Lung (tissue), 12 donors: ENCODE data around the gene HYI. TPM values are rescaled to one million over a fixed set of nuclear protein-coding genes. Genes with fewer than 3 reads are reported as not detected.

Experiments used
- ATAC-seq: fragments of 200-7000 bp; cut with Tn5 transposase; one replicate; pipeline ENCODE4 v1.9.1; 2020; ENCODE audit warnings: moderate number of reproducible peaks; ENCODE audit not compliant: insufficient read depth, low FRiP score
- DNase-seq, 3 donors: peaks; one replicate each; pipeline ENCODE4 v3.0.0-alpha.2; 2013 to 2017
- H3K27ac ChIP-seq, 2 donors: one replicate each; pipeline ENCODE4 v1.5.1; 2013; ENCODE audit warnings: mild to moderate bottlenecking in 2 of 2, moderate library complexity in 2 of 2, control low read depth in 1 of 2, inconsistent platforms in 1 of 2, low read depth in 1 of 2, low read length in 1 of 2
- H3K27me3 ChIP-seq, 3 donors: one replicate each; pipeline ENCODE4 v1.5.1; 2013; ENCODE audit warnings: low read length in 2 of 3; ENCODE audit not compliant: control insufficient read depth in 3 of 3, insufficient read depth in 3 of 3
- H3K36me3 ChIP-seq, 4 donors: one replicate each; pipeline ENCODE4 v1.5.1; 2013; ENCODE audit warnings: low read length in 4 of 4, mild to moderate bottlenecking in 1 of 4, moderate library complexity in 1 of 4; ENCODE audit not compliant: control insufficient read depth in 4 of 4, insufficient read depth in 4 of 4
- H3K4me1 ChIP-seq, 5 donors: one replicate each; pipeline ENCODE4 v1.5.1; 2013; ENCODE audit warnings: low read length in 5 of 5, mild to moderate bottlenecking in 2 of 5, moderate library complexity in 1 of 5; ENCODE audit not compliant: control insufficient read depth in 5 of 5, insufficient read depth in 5 of 5
- H3K4me3 ChIP-seq: one replicate; pipeline ENCODE4 v1.5.1; 2013; ENCODE audit warnings: mild to moderate bottlenecking, control low read depth, moderate library complexity
- H3K9ac ChIP-seq, 2 donors: one replicate each; pipeline ENCODE4 v1.5.1; 2013; ENCODE audit warnings: low read length in 2 of 2, control low read depth in 1 of 2; ENCODE audit not compliant: insufficient read depth in 1 of 2
- H3K9me3 ChIP-seq, 4 donors: one replicate each; pipeline ENCODE4 v1.5.1; 2013; ENCODE audit warnings: low read length in 3 of 4, mild to moderate bottlenecking in 1 of 4, moderate library complexity in 1 of 4; ENCODE audit not compliant: control insufficient read depth in 4 of 4, insufficient read depth in 3 of 4
- WGBS, 2 donors: extraction: QIAGEN DNeasy Blood & Tissue Kit; methylation state at CpG; one replicate each; pipeline ENCODE4 v1.1.7; 2013; 5-methylcytosine and 5-hydroxymethylcytosine counted together
- polyA plus RNA-seq, 2 donors: library from polyadenylated mRNA; stranded (reverse); fragments of 200-250 nt; gene quantifications; one replicate each; pipeline ENCODE4 v1.2.1, GENCODE V29; 2013
- total RNA-seq, 2 donors: library from RNA; depleted of rRNA in 1 of 2; stranded (reverse); fragments of >200 nt in 1 of 2; gene quantifications; one replicate each; pipeline ENCODE4 v1.2.1, GENCODE V29; 2014 to 2021
- TF ChIP-seq, protein P1 (sequence below): IDR thresholded peaks from 2 replicates; pipeline ENCODE4 v1.5.1; 2012; ENCODE audit warnings: mild to moderate bottlenecking; ENCODE audit errors: control extremely low read depth, extremely low read depth
- donor health status: control.
- donor health status: control.
- donor health status: Bipolar disorder and iron deficiency.
- donor health status: healthy.
- donor health status: DM: yes; HTN: yes; CAD: no.

Gene HYI
- total and polyA plus RNA-seq, 4 donors, result 35.8 to 103 (median 69.4) TPM

DNA sequence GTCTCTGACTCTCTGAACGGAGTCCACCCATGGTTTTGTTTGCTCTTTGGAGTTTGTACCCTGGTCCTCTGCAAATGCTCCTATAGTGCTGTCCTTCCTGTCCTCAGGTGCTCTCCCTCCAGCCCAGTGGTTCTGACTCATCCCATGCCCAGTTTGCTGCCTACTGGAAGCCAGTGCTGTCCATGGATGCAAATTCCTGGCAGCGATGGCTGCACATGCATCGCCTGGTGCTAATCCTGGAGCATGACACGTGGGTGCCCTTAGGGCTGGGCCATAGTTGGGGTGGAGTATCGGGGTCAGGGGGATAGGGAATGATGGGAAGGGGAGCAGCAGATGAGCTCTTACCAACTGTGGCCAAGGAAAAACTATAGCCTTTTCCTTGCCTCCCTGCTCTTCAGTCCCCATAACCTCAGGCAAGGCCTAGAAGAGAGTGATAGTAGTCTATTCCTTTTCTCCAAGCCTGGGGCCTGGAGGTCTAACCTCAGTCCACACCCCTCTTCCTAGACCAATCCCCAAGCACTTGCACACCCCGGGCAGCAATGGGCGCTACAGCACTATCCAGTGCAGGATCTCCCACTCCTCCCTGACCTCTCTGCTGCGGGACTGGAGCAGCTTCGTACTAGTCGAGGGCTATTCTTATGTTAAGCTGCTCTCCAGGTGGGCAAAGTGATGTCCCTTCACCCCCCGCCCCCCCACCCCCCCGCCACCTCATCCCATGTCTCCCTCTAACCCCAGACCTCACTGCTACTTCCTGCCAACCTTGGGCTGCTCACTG lies 31.6 kb downstream of the HYI start:
- no peak overlapping the region for H3K27ac ChIP-seq
- ATAC-seq (no peak), DNase-seq (no peak)
- peaks cover 0 to 1% (median 0%) of the 10 kb centered on the region in 4 donors for H3K9me3 ChIP-seq
- H3K4me1 ChIP-seq, result no peaks in the 10 kb centered on the region
- H3K9ac ChIP-seq, result no peak overlapping the region
- TF ChIP-seq, protein P1, sequence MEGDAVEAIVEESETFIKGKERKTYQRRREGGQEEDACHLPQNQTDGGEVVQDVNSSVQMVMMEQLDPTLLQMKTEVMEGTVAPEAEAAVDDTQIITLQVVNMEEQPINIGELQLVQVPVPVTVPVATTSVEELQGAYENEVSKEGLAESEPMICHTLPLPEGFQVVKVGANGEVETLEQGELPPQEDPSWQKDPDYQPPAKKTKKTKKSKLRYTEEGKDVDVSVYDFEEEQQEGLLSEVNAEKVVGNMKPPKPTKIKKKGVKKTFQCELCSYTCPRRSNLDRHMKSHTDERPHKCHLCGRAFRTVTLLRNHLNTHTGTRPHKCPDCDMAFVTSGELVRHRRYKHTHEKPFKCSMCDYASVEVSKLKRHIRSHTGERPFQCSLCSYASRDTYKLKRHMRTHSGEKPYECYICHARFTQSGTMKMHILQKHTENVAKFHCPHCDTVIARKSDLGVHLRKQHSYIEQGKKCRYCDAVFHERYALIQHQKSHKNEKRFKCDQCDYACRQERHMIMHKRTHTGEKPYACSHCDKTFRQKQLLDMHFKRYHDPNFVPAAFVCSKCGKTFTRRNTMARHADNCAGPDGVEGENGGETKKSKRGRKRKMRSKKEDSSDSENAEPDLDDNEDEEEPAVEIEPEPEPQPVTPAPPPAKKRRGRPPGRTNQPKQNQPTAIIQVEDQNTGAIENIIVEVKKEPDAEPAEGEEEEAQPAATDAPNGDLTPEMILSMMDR, result no peak
- H3K27me3 ChIP-seq, result no peaks in the 10 kb centered on the region
- H3K4me3 ChIP-seq, result no peak overlapping the region
- peaks cover 35 to 80% (median 52%) of the 10 kb centered on the region in 4 donors for H3K36me3 ChIP-seq
- 95% methylated on average over 12 of the region's 12 CpGs for WGBS, 2 donors

DNA sequence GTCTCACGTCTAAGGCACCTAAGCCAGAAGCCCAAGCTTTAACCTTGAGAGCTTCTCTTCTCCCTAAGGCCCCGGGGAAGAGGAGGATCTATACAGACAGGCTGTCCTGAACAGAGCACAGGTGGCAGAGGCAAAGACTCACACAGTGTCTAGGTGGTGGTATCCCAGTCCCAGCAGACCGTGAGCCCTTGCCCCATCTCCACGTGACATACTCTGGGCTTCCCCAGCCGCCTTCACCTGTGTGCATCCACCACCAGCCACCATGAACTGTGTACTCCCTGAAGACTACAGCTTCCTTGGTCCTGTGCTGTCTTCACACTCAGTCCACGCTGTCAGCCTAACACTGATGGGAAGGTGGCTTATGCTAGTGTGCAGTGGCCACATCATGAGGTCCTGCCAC lies 32.3 kb downstream of the HYI start:
- no peak for DNase-seq
- Histone ChIP-seq H3K4me3 (no peak overlapping the region), H3K9me3 (peaks cover 0 to 1% (median 0%) of the 10 kb centered on the region in 4 donors), H3K9ac (no peak overlapping the region), H3K4me1 (no peaks in the 10 kb centered on the region), H3K27ac (no peak overlapping the region), H3K36me3 (peaks cover 36 to 79% (median 52%) of the 10 kb centered on the region in 4 donors), H3K27me3 (no peaks in the 10 kb centered on the region)
- no peak for ATAC-seq
- 94% methylated on average over 6 of the region's 6 CpGs for WGBS, 2 donors
- TF ChIP-seq, protein P1, result no peak

DNA sequence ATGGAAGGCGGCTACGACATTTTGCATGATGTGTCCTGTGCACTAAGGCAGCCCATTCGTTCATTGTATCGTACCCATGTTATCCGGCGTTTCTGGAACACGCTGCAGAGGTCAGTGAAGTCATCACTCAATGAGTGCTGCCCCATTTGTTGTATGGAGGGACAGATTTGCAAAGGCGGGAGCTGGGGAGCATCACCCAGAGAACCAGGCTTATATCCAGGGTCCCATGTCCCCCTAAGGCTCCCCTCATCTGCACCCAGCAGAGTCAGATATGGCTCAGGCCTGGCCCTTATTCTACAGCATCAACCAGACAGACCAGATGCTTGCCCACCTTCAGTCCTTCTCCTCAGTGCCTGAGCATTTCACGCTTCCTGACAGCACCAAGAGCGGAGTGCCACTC lies 32.9 kb downstream of the HYI start:
- Histone ChIP-seq H3K4me1 (no peaks in the 10 kb centered on the region), H3K9me3 (peaks cover 0 to 1% (median 0%) of the 10 kb centered on the region in 4 donors), H3K27me3 (no peaks in the 10 kb centered on the region), H3K9ac (no peak overlapping the region), H3K4me3 (no peak overlapping the region), H3K27ac (no peak overlapping the region), H3K36me3 (peaks cover 36 to 77% (median 54%) of the 10 kb centered on the region in 4 donors)
- no peak for DNase-seq
- no peak for ATAC-seq
- 96 to 97% methylated on average over 10 of the region's 10 CpGs for WGBS, 2 donors
- TF ChIP-seq, protein P1, result no peak
